ENCODE results near the gene RFX4.
"Not testable (repeated sequence)": the region's sequence is repeated elsewhere in the genome, so short reads cannot be mapped to it uniquely, and the experiment has no call there.

The RFX4 gene

GRCh38 chr12:106647793-106648514 is 65.2 kb downstream of the RFX4 start:
- DNase-seq = no peak

GRCh38 chr12:106648736-106649135 is 65.9 kb downstream of the RFX4 start:
- DNase-seq = no peak

GRCh38 chr12:106651552-106651951 is 68.7 kb downstream of the RFX4 start:
- no peak for DNase-seq

GRCh38 chr12:106652510-106653015 is 69.8 kb downstream of the RFX4 start:
- no peak for DNase-seq

- DNase-seq = no peak
These were observed 72.8 kb downstream of the RFX4 start for GRCh38 chr12:106655577-106655976.

GRCh38 chr12:106657488-106657887 is 74.7 kb downstream of the RFX4 start:
- no peak for DNase-seq

- DNase-seq = no peak
These were observed 80.6 kb downstream of the RFX4 start for GRCh38 chr12:106663385-106663784.

- DNase-seq = no peak
These were observed 86.4 kb downstream of the RFX4 start for GRCh38 chr12:106669216-106669615.

- no peak for DNase-seq
These were observed 87.3 kb downstream of the RFX4 start for GRCh38 chr12:106670131-106670530.

- no peak for DNase-seq
These were observed 89.0 kb downstream of the RFX4 start for GRCh38 chr12:106671840-106672239.

- no peak for DNase-seq
These were observed 89.7 kb downstream of the RFX4 start for GRCh38 chr12:106672314-106673025.

GRCh38 chr12:106673141-106673540 is 90.3 kb downstream of the RFX4 start:
- no peak for DNase-seq

GRCh38 chr12:106675651-106676435 is 93.0 kb downstream of the RFX4 start:
- DNase-seq = no peak

GRCh38 chr12:106679574-106679973 is 96.8 kb downstream of the RFX4 start:
- no peak for DNase-seq

- no peak for DNase-seq
These were observed 97.5 kb downstream of the RFX4 start for GRCh38 chr12:106680280-106680679.

- no peak for DNase-seq
These were observed 98.4 kb downstream of the RFX4 start for GRCh38 chr12:106681210-106681609.

- DNase-seq = no peak
These were observed 99.9 kb downstream of the RFX4 start for GRCh38 chr12:106682594-106683234.

GRCh38 chr12:106684497-106684896 is 101.7 kb downstream of the RFX4 start:
- no peak for DNase-seq

- no peak for DNase-seq
These were observed 102.6 kb downstream of the RFX4 start for GRCh38 chr12:106685381-106685780.

GRCh38 chr12:106687672-106688071 is 104.9 kb downstream of the RFX4 start:
- DNase-seq = no peak

- DNase-seq = no peak
These were observed 107.9 kb downstream of the RFX4 start for GRCh38 chr12:106690569-106691305.

GRCh38 chr12:106692033-106692432 is 109.2 kb downstream of the RFX4 start:
- DNase-seq = not testable (repeated sequence)

Measured in NCI-H510A (cell line).